ENCODE measurements around the gene BCL2L2. TPM values are rescaled to one million over a fixed set of nuclear protein-coding genes. Genes with fewer than 3 reads are reported as not detected.
A peak's percentile ranks its signal among the peaks of the same experiment; 100 is the strongest.
"Not testable (repeated sequence)": the region's sequence is repeated elsewhere in the genome, so short reads cannot be mapped to it uniquely, and the experiment has no call there.

Gene BCL2L2
- polyA plus RNA-seq: 1 to 10 TPM in 1 of 3 donors, under 1 TPM in 2; 0.07 to 1.2 (median 0.69) TPM

GRCh38 chr14:23306412-23307145 is at the start of gene BCL2L2:
TSS of gene BCL2L2 (plus strand) at chr14:23306833. CDS start at chr14:23307768, 935 bp downstream.
- peak within 1 kb of the TSS; percentile 84 to 92 (median 90) for H3K27ac Mint-ChIP-seq
- peaks cover 6 to 13% (median 7%) of the 10 kb centered on the region in 3 donors for H3K27me3 Mint-ChIP-seq (ENCODE audit: low read depth in 3 of 3)
- no peaks in the 10 kb centered on the region for H3K9me3 Mint-ChIP-seq
- H3K4me3 Mint-ChIP-seq: peak within 1 kb of the TSS; percentile 78 to 83 (median 82)
- H3K36me3 Mint-ChIP-seq: no peaks in the 10 kb centered on the region
- peak; percentile 58 to 65 (median 65) for DNase-seq
- H3K4me1 Mint-ChIP-seq: peaks cover 36 to 46% of the 10 kb centered on the region in 2 donors

- H3K9me3 Mint-ChIP-seq: no peaks in the 10 kb centered on the region
- no peak overlapping the region for H3K27ac Mint-ChIP-seq
- DNase-seq: no peak
- H3K4me3 Mint-ChIP-seq: no peak overlapping the region
- H3K27me3 Mint-ChIP-seq (ENCODE audit: low read depth in 3 of 3): peaks cover 5 to 15% (median 6%) of the 10 kb centered on the region in 3 donors
- H3K36me3 Mint-ChIP-seq: no peaks in the 10 kb centered on the region
- H3K4me1 Mint-ChIP-seq: no peaks in the 10 kb centered on the region
Measured at GRCh38 chr14:23258256-23258655, 48.4 kb upstream of the BCL2L2 start.

- H3K27me3 Mint-ChIP-seq (ENCODE audit: low read depth in 3 of 3): peaks cover 5 to 22% (median 6%) of the 10 kb centered on the region in 3 donors
- no peaks in the 10 kb centered on the region for H3K36me3 Mint-ChIP-seq
- H3K4me1 Mint-ChIP-seq: no peaks in the 10 kb centered on the region
- no peaks in the 10 kb centered on the region for H3K9me3 Mint-ChIP-seq
- no peak overlapping the region for H3K27ac Mint-ChIP-seq
- H3K4me3 Mint-ChIP-seq: no peak overlapping the region
- DNase-seq: no peak
Measured at GRCh38 chr14:23259426-23259825, 47.2 kb upstream of the BCL2L2 start.

GRCh38 chr14:23260849-23261248 is 45.8 kb upstream of the BCL2L2 start:
- not testable (repeated sequence) for H3K9me3 Mint-ChIP-seq, H3K27ac Mint-ChIP-seq, DNase-seq, H3K4me3 Mint-ChIP-seq, H3K36me3 Mint-ChIP-seq, H3K4me1 Mint-ChIP-seq
- H3K27me3 Mint-ChIP-seq (ENCODE audit: low read depth in 3 of 3): peaks cover 5 to 22% (median 8%) of the 10 kb centered on the region in 3 donors

GRCh38 chr14:23269193-23269592 is 37.4 kb upstream of the BCL2L2 start:
- no peak overlapping the region for H3K4me3 Mint-ChIP-seq
- DNase-seq: no peak
- H3K36me3 Mint-ChIP-seq: no peaks in the 10 kb centered on the region
- peaks cover 2 to 6% (median 4%) of the 10 kb centered on the region in 3 donors for H3K27me3 Mint-ChIP-seq (ENCODE audit: low read depth in 3 of 3)
- no peaks in the 10 kb centered on the region for H3K4me1 Mint-ChIP-seq
- no peak overlapping the region for H3K27ac Mint-ChIP-seq
- H3K9me3 Mint-ChIP-seq: no peaks in the 10 kb centered on the region

- Mint-ChIP-seq H3K4me3 (no peak overlapping the region), H3K27me3 (ENCODE audit: low read depth in 3 of 3) (peaks cover 0 to 8% (median 2%) of the 10 kb centered on the region in 3 donors), H3K36me3 (peaks cover 0 to 12% (median 8%) of the 10 kb centered on the region in 3 donors), H3K4me1 (no peaks in the 10 kb centered on the region), H3K27ac (no peak overlapping the region), H3K9me3 (no peaks in the 10 kb centered on the region)
- DNase-seq: no peak
Measured at GRCh38 chr14:23275412-23275811, 31.2 kb upstream of the BCL2L2 start.

- peaks cover 0 to 12% (median 8%) of the 10 kb centered on the region in 3 donors for H3K36me3 Mint-ChIP-seq
- peaks cover 0 to 16% (median 2%) of the 10 kb centered on the region in 3 donors for H3K27me3 Mint-ChIP-seq (ENCODE audit: low read depth in 3 of 3)
- H3K9me3 Mint-ChIP-seq: no peaks in the 10 kb centered on the region
- DNase-seq: no peak
- peaks cover 0 to 2% of the 10 kb centered on the region in 2 donors for H3K4me1 Mint-ChIP-seq
- no peak overlapping the region for H3K4me3 Mint-ChIP-seq
- peak overlapping the region in 1 of 6 donors; percentile 17 for H3K27ac Mint-ChIP-seq
Measured at GRCh38 chr14:23277189-23277588, 29.4 kb upstream of the BCL2L2 start.

GRCh38 chr14:23277928-23278327 is 28.7 kb upstream of the BCL2L2 start:
- H3K4me3 Mint-ChIP-seq, DNase-seq, H3K4me1 Mint-ChIP-seq, H3K9me3 Mint-ChIP-seq: not testable (repeated sequence)
- peaks cover 0 to 16% (median 2%) of the 10 kb centered on the region in 3 donors for H3K27me3 Mint-ChIP-seq (ENCODE audit: low read depth in 3 of 3)
- peak overlapping the region in 1 of 6 donors; percentile 17 for H3K27ac Mint-ChIP-seq
- peaks cover 0 to 12% (median 8%) of the 10 kb centered on the region in 3 donors for H3K36me3 Mint-ChIP-seq

GRCh38 chr14:23281247-23281646 is 25.4 kb upstream of the BCL2L2 start:
- no peak overlapping the region for H3K4me3 Mint-ChIP-seq

GRCh38 chr14:23284654-23285529 is 21.7 kb upstream of the BCL2L2 start:
- Mint-ChIP-seq H3K4me1 (peaks cover 23 to 28% of the 10 kb centered on the region in 2 donors), H3K27ac (peak overlapping the region; percentile 83 to 94 (median 88)), H3K27me3 (ENCODE audit: low read depth in 3 of 3) (peaks cover 0 to 17% (median 3%) of the 10 kb centered on the region in 3 donors), H3K36me3 (no peaks in the 10 kb centered on the region), H3K9me3 (no peaks in the 10 kb centered on the region), H3K4me3 (peak overlapping the region; percentile 85 to 99 (median 96))
- no peak for DNase-seq

More at GRCh38 chr14:23281247-23281646, 25.4 kb upstream of the BCL2L2 start:
- peaks cover 0 to 20% (median 5%) of the 10 kb centered on the region in 3 donors for H3K27me3 Mint-ChIP-seq (ENCODE audit: low read depth in 3 of 3)
- peak overlapping the region in 1 of 6 donors; percentile 65 for H3K27ac Mint-ChIP-seq
- H3K4me1 Mint-ChIP-seq: peaks cover 16 to 21% of the 10 kb centered on the region in 2 donors
- no peaks in the 10 kb centered on the region for H3K9me3 Mint-ChIP-seq
- no peak for DNase-seq
- H3K36me3 Mint-ChIP-seq: no peaks in the 10 kb centered on the region

GRCh38 chr14:23285530-23286019 is 21.1 kb upstream of the BCL2L2 start:
- no peak for DNase-seq
- no peaks in the 10 kb centered on the region for H3K9me3 Mint-ChIP-seq
- H3K4me3 Mint-ChIP-seq: peak overlapping the region; percentile 85 to 99 (median 96)
- H3K27ac Mint-ChIP-seq: peak overlapping the region; percentile 83 to 94 (median 88)
- peaks cover 23 to 28% of the 10 kb centered on the region in 2 donors for H3K4me1 Mint-ChIP-seq
- H3K27me3 Mint-ChIP-seq (ENCODE audit: low read depth in 3 of 3): peaks cover 0 to 11% (median 3%) of the 10 kb centered on the region in 3 donors
- no peaks in the 10 kb centered on the region for H3K36me3 Mint-ChIP-seq

- peaks cover 0 to 8% (median 3%) of the 10 kb centered on the region in 3 donors for H3K27me3 Mint-ChIP-seq (ENCODE audit: low read depth in 3 of 3)
- H3K4me1 Mint-ChIP-seq: peaks cover 21 to 28% of the 10 kb centered on the region in 2 donors
- H3K4me3 Mint-ChIP-seq: peak within 1 kb of the TSS; percentile 92 to 99 (median 96)
- H3K27ac Mint-ChIP-seq: peak within 1 kb of the TSS; percentile 88 to 99 (median 95)
- H3K9me3 Mint-ChIP-seq: no peaks in the 10 kb centered on the region
- no peaks in the 10 kb centered on the region for H3K36me3 Mint-ChIP-seq
- DNase-seq: peak; percentile 95 to 96 (median 96)
Measured at GRCh38 chr14:23286020-23286901, 20.4 kb upstream of the BCL2L2 start, which contains the start of gene HOMEZ. TSS of gene HOMEZ (minus strand) at chr14:23286132. CDS start at chr14:23285952, 180 bp downstream.

Data from immature natural killer cell (primary cell).